IMR-90 (cell line): ENCODE data around the gene COL19A1. TPM values are rescaled to one million over a fixed set of nuclear protein-coding genes. Genes with fewer than 3 reads are reported as not detected.

Source experiments
- ATAC-seq: fragments of 200-7000 bp; cut with Tn5 transposase; 2 replicates; pipeline ENCODE4 v1.9.1; 2020; ENCODE audit warnings: low read depth, mild to moderate bottlenecking, moderate library complexity
- BruUV-seq: library from RNA; stranded (reverse); fragments of 400-500 nt; replicated peaks from 2 replicates; lab custom pipeline; 2021; lab: Mats Ljungman, UMichigan
- CTCF ChIA-PET: fragments of 300-600 bp; formaldehyde crosslinking; extraction: SDS; loops from one replicate; lab custom pipeline; 2021; ENCODE audit warnings: antibody characterized with exemption; lab: Yijun Ruan, JAX
- POLR2A ChIA-PET: fragments of 300-600 bp; sonication (Branson Sonifier 250); formaldehyde crosslinking; loops from one replicate; lab custom pipeline; 2022; ENCODE audit warnings: antibody characterized with exemption; ENCODE audit not compliant: unreplicated experiment; lab: Charles Lee
- DNase-seq: peaks from one replicate; pipeline ENCODE4 v3.0.0; 2013
- H2AFZ ChIP-seq: replicated peaks from 2 replicates; pipeline ENCODE3; 2013; ENCODE audit warnings: low read length, mild to moderate bottlenecking; ENCODE audit not compliant: poor library complexity
- H2AK5ac ChIP-seq: 2 replicates; pipeline ENCODE4 v1.6.1; 2013; ENCODE audit warnings: low read depth, low read length, inconsistent platforms
- H2AK9ac ChIP-seq: replicated peaks from 2 replicates; pipeline ENCODE3; 2013; ENCODE audit warnings: mild to moderate bottlenecking, low read depth, low read length, moderate library complexity; ENCODE audit not compliant: poor library complexity
- H2BK120ac ChIP-seq: 2 replicates; pipeline ENCODE4 v1.6.1; 2013; ENCODE audit warnings: low read depth, low read length, inconsistent platforms
- H2BK15ac ChIP-seq: 3 replicates; pipeline ENCODE4 v1.6.1; 2013; ENCODE audit warnings: low read depth, low read length, inconsistent platforms
- H2BK20ac ChIP-seq: 2 replicates; pipeline ENCODE4 v1.6.1; 2013; ENCODE audit warnings: low read depth, mild to moderate bottlenecking, inconsistent platforms, low read length, moderate library complexity
- H2BK5ac ChIP-seq: 2 replicates; pipeline ENCODE4 v1.6.1; 2013; ENCODE audit warnings: mild to moderate bottlenecking, low read depth, low read length, inconsistent platforms; ENCODE audit not compliant: poor library complexity, severe bottlenecking
- H3K14ac ChIP-seq: replicated peaks from 2 replicates; pipeline ENCODE4 v1.6.1; 2013; ENCODE audit warnings: low read depth, low read length, inconsistent platforms
- H3K18ac ChIP-seq: 2 replicates; pipeline ENCODE4 v1.6.1; 2013; ENCODE audit warnings: low read depth, low read length, control low read depth
- H3K23ac ChIP-seq: 2 replicates; pipeline ENCODE4 v1.6.1; 2013; ENCODE audit warnings: low read depth, low read length, inconsistent platforms
- H3K27ac ChIP-seq: 2 replicates; pipeline ENCODE4 v1.5.1; 2013; ENCODE audit warnings: mild to moderate bottlenecking, control low read depth, low read length; ENCODE audit not compliant: insufficient read depth
- H3K27me3 ChIP-seq: 2 replicates; pipeline ENCODE4 v1.6.1; 2013; ENCODE audit warnings: low read length; ENCODE audit not compliant: control insufficient read depth, insufficient read depth
- H3K36me3 ChIP-seq: 2 replicates; pipeline ENCODE4 v1.6.1; 2013; ENCODE audit warnings: low read length, mixed read lengths; ENCODE audit not compliant: control insufficient read depth, insufficient read depth
- H3K4ac ChIP-seq: 2 replicates; pipeline ENCODE4 v1.6.1; 2013; ENCODE audit warnings: low read depth, low read length, inconsistent platforms
- H3K4me1 ChIP-seq: 2 replicates; pipeline ENCODE4 v1.6.1; 2013; ENCODE audit warnings: low read length, mixed read lengths; ENCODE audit not compliant: control insufficient read depth, insufficient read depth
- H3K4me2 ChIP-seq: 2 replicates; pipeline ENCODE4 v1.6.1; 2013; ENCODE audit warnings: low read depth, mild to moderate bottlenecking, control low read depth, low read length, moderate library complexity
- H3K4me3 ChIP-seq: 2 replicates; pipeline ENCODE4 v1.5.1; 2013; ENCODE audit warnings: low read depth, mild to moderate bottlenecking, control low read depth, low read length, moderate library complexity; ENCODE audit not compliant: insufficient read depth
- H3K56ac ChIP-seq: 2 replicates; pipeline ENCODE4 v1.6.1; 2013; ENCODE audit warnings: low read length, inconsistent platforms; ENCODE audit not compliant: insufficient read depth; ENCODE audit errors: extremely low read depth
- H3K79me1 ChIP-seq, 2 experiments: 2 replicates each; pipeline ENCODE4 v1.6.1; 2013; ENCODE audit warnings: low read length in 2 of 2, inconsistent platforms in 1 of 2, low read depth in 1 of 2
- H3K9ac ChIP-seq: 2 replicates; pipeline ENCODE4 v1.6.1; 2013; ENCODE audit warnings: low read depth, low read length, control low read depth
- H3K9me1 ChIP-seq: 2 replicates; pipeline ENCODE4 v1.6.1; 2013; ENCODE audit warnings: low read length, inconsistent platforms; ENCODE audit not compliant: insufficient read depth
- H3K9me3 ChIP-seq: 2 replicates; pipeline ENCODE4 v1.6.1; 2013; ENCODE audit warnings: low read length; ENCODE audit not compliant: control insufficient read depth, insufficient read depth
- H4K20me1 ChIP-seq: 2 replicates; pipeline ENCODE4 v1.6.1; 2013; ENCODE audit warnings: low read length, inconsistent platforms; ENCODE audit not compliant: insufficient read depth
- H4K5ac ChIP-seq: 2 replicates; pipeline ENCODE4 v1.6.1; 2013; ENCODE audit warnings: mild to moderate bottlenecking, low read depth, low read length, control low read depth
- H4K8ac ChIP-seq, 2 experiments: 2 replicates each; pipeline ENCODE4 v1.6.1; 2013; ENCODE audit warnings: low read depth in 2 of 2, low read length in 2 of 2, control low read depth in 1 of 2, inconsistent platforms in 1 of 2
- H4K91ac ChIP-seq: 2 replicates; pipeline ENCODE4 v1.6.1; 2013; ENCODE audit warnings: low read depth, low read length, inconsistent platforms; ENCODE audit not compliant: insufficient read depth
- BHLHE40 ChIP-seq: fragments of 150-350 bp; IDR thresholded peaks from 2 replicates; pipeline ENCODE4 v1.6.1; 2016; ENCODE audit warnings: mild to moderate bottlenecking, low read depth, low read length
- CEBPB ChIP-seq: IDR thresholded peaks from 2 replicates; pipeline ENCODE4 v1.6.1; 2012; ENCODE audit warnings: low read depth, low read length, improper control_type of control experiment
- CHD1 ChIP-seq: IDR thresholded peaks from 2 replicates; pipeline ENCODE4 v1.6.1; 2012; ENCODE audit warnings: low read depth, low read length, improper control_type of control experiment
- CTCF ChIP-seq: conservative IDR thresholded peaks from 2 replicates; pipeline ENCODE4 v1.5.1; 2012; ENCODE audit warnings: mild to moderate bottlenecking, low read depth, low read length, improper control_type of control experiment
- FOS ChIP-seq: fragments of 150-350 bp; IDR thresholded peaks from 2 replicates; pipeline ENCODE4 v1.6.1; 2016; ENCODE audit warnings: low read depth, low read length
- MAFK ChIP-seq: IDR thresholded peaks from 2 replicates; pipeline ENCODE4 v1.6.1; 2012; ENCODE audit warnings: low read depth, low read length, improper control_type of control experiment
- MXI1 ChIP-seq: IDR thresholded peaks from 2 replicates; pipeline ENCODE4 v1.6.1; 2012; ENCODE audit warnings: low read depth, mild to moderate bottlenecking, low read length, moderate library complexity, borderline replicate concordance
- NFE2L2 ChIP-seq: fragments of 150-350 bp; IDR thresholded peaks from 2 replicates; pipeline ENCODE4 v1.6.1; 2016; ENCODE audit warnings: low read depth, mild to moderate bottlenecking, low read length
- POLR2A ChIP-seq: IDR thresholded peaks from 2 replicates; pipeline ENCODE4 v1.6.1; 2012; ENCODE audit warnings: mild to moderate bottlenecking, low read depth, low read length
- RAD21 ChIP-seq: IDR thresholded peaks from 2 replicates; pipeline ENCODE4 v1.6.1; 2012; ENCODE audit warnings: low read length, improper control_type of control experiment
- RCOR1 ChIP-seq: IDR thresholded peaks from 2 replicates; pipeline ENCODE4 v1.6.1; 2012; ENCODE audit warnings: mild to moderate bottlenecking, low read length, improper control_type of control experiment; ENCODE audit not compliant: insufficient replicate concordance
- RFX5 ChIP-seq: IDR thresholded peaks from 2 replicates; pipeline ENCODE4 v1.8.0; 2012; ENCODE audit warnings: low read depth, mild to moderate bottlenecking, low read length, moderate library complexity
- SMC3 ChIP-seq: fragments of 150-350 bp; IDR thresholded peaks from 2 replicates; pipeline ENCODE4 v1.6.1; 2016; ENCODE audit warnings: low read depth, mild to moderate bottlenecking, antibody characterized with exemption, low read length, moderate library complexity
- WGBS, 2 experiments: methylation state at CpG; one replicate each; pipeline versions ENCODE4 v1.1.5 to v1.1.7; 2013; ENCODE audit warnings: missing lambda C conversion rate in 2 of 2; ENCODE audit not compliant: insufficient read length in 1 of 2; ENCODE audit errors: extremely low coverage in 2 of 2; 5-methylcytosine and 5-hydroxymethylcytosine counted together
- dilution Hi-C: fragments of 300-500 bp; cut with HindIII; formaldehyde crosslinking; loops from one replicate; pipeline ENCODE4 v1.14.3; 2018; ENCODE audit warnings: low sequenced_read_pairs; ENCODE audit not compliant: unreplicated experiment
- in situ Hi-C: fragments of 300-500 bp; cut with MboI; formaldehyde crosslinking; loops from 3 replicates; pipeline ENCODE4 v1.14.3; 2019; ENCODE audit warnings: low sequenced_read_pairs, inconsistent platforms, mixed read lengths
- intact Hi-C: fragments of 100-400 bp; cut with micrococcal nuclease; formaldehyde crosslinking; loops from 2 replicates; pipeline ENCODE4 v1.10.0; 2022
- polyA plus RNA-seq, 3 experiments: library from polyadenylated mRNA; depleted of rRNA; stranded (reverse); fragments of >200 nt; gene quantifications; 2 replicates each; pipeline ENCODE4 v1.2.3, GENCODE V29; 2012; ENCODE audit warnings: low replicate concordance in 1 of 3
- total RNA-seq: library from RNA; depleted of rRNA; stranded (reverse); fragments of >200 nt; gene quantifications from 2 replicates; pipeline ENCODE4 v1.2.3, GENCODE V29; 2012
- TF ChIP-seq, protein P1 (sequence below): fragments of 150-350 bp; IDR thresholded peaks from 2 replicates; pipeline ENCODE4 v1.6.1; 2016; ENCODE audit warnings: low read depth, mild to moderate bottlenecking, low read length, moderate library complexity, borderline replicate concordance

The COL19A1 gene
- total and polyA plus RNA-seq, 2 of the 4 experiments (the other 2 are of a cell fraction) = under 0.01 TPM; not detected in 1

GRCh38 chr6:69866770-69867638, 648 bp downstream of the COL19A1 start:
- Histone ChIP-seq H2BK5ac (no peak overlapping the region), H2AK5ac (no peak overlapping the region), H4K8ac (no peak overlapping the region), H2AK9ac (no peak overlapping the region), H2BK15ac (no peak overlapping the region), H3K9ac (peak overlapping the region; percentile 29; the same call in 1 of the 2 replicates), H4K91ac (no peak overlapping the region), H3K9me1 (no peaks in the 10 kb centered on the region), H3K36me3 (no peaks in the 10 kb centered on the region), H3K4me2 (peak overlapping the region; percentile 92), H2BK120ac (no peak overlapping the region), H3K27me3 (peaks cover 31% of the 10 kb centered on the region), H2BK20ac (no peak overlapping the region), H3K56ac (no peak overlapping the region), H4K5ac (no peak overlapping the region), H4K20me1 (no peaks in the 10 kb centered on the region), H2AFZ (peak overlapping the region; percentile 78), H3K9me3 (no peaks in the 10 kb centered on the region), H3K4me3 (peak overlapping the region; percentile 55), H3K27ac (no peak overlapping the region), H3K4me1 (peaks cover 5% of the 10 kb centered on the region; the same call in 1 of the 2 replicates), H3K4ac (no peak overlapping the region), H3K79me1 (no peaks in the 10 kb centered on the region), H3K23ac (no peak overlapping the region), H3K18ac (no peak overlapping the region), H3K14ac (no peak overlapping the region)
- in situ Hi-C loops = no loop called here
- POLR2A ChIA-PET = interaction anchor here (0.6 kb wide), 3 partner anchors 12 to 1231 kb away, joined by 3 to 13 read pairs (median 4); no protein-coding TSS in a partner anchor
- CTCF ChIA-PET = interaction anchor here (0.6 to 0.8 kb wide), 4 partner anchors 16 to 861 kb away, joined by 3 to 4 read pairs (median 3); no protein-coding TSS in a partner anchor
- ATAC-seq = peak; percentile 87
- 0% methylated on average over 7 of the region's 80 CpGs; no CpG with 5 or more reads in 1 of the 2 experiments for WGBS, 2 experiments
- peak; percentile 0 for DNase-seq
- no TSS peak for BruUV-seq
- intact Hi-C loops = no loop called here
- dilution Hi-C loops = no loop called here
- TF ChIP-seq CTCF (no peak), BHLHE40 (no peak), SMC3 (no peak), POLR2A (no peak), MXI1 (no peak), CEBPB (no peak), RFX5 (no peak), RCOR1 (no peak), NFE2L2 (no peak), RAD21 (no peak), MAFK (no peak), CHD1 (no peak), FOS (no peak)
- TF ChIP-seq, protein P1, sequence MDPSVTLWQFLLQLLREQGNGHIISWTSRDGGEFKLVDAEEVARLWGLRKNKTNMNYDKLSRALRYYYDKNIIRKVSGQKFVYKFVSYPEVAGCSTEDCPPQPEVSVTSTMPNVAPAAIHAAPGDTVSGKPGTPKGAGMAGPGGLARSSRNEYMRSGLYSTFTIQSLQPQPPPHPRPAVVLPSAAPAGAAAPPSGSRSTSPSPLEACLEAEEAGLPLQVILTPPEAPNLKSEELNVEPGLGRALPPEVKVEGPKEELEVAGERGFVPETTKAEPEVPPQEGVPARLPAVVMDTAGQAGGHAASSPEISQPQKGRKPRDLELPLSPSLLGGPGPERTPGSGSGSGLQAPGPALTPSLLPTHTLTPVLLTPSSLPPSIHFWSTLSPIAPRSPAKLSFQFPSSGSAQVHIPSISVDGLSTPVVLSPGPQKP = no peak
